Activated CD8-positive, alpha-beta T cell treated with anti-CD3 and anti-CD28 coated beads for 36 hours (primary cell): ENCODE measurements around the gene PKNOX2. TPM values are rescaled to one million over a fixed set of nuclear protein-coding genes. Genes with fewer than 3 reads are reported as not detected.

Experiments
- ATAC-seq: fragments of 200-7000 bp; cut with Tn5 transposase; one replicate; pipeline ENCODE4 v1.10.0; 2021; ENCODE audit warnings: mild to moderate bottlenecking, moderate library complexity
- CTCF ChIA-PET: fragments of 350-600 bp; sonication (Branson Sonifier 250); formaldehyde crosslinking; loops from one replicate; lab custom pipeline; 2021; ENCODE audit warnings: antibody characterized with exemption; lab: Charles Lee
- POLR2A ChIA-PET: fragments of 350-600 bp; sonication (Branson Sonifier 250); formaldehyde crosslinking; loops from one replicate; lab custom pipeline; 2021; ENCODE audit warnings: antibody characterized with exemption; lab: Charles Lee
- DNase-seq: peaks from one replicate; pipeline ENCODE4 v3.0.0-alpha.2; 2020
- H3K27ac Mint-ChIP-seq: one replicate; pipeline ENCODE4 v1.8.0; 2021; ENCODE audit warnings: mild to moderate bottlenecking, mixed read lengths
- H3K27me3 Mint-ChIP-seq: one replicate; pipeline ENCODE4 v1.8.0; 2021; ENCODE audit warnings: mixed read lengths
- H3K36me3 Mint-ChIP-seq: one replicate; pipeline ENCODE4 v1.8.0; 2021; ENCODE audit warnings: low read depth, mixed read lengths
- H3K4me1 Mint-ChIP-seq: one replicate; pipeline ENCODE4 v1.8.0; 2021; ENCODE audit warnings: low read depth, mixed read lengths
- H3K4me3 Mint-ChIP-seq: one replicate; pipeline ENCODE4 v1.8.0; 2021; ENCODE audit warnings: mild to moderate bottlenecking, moderate library complexity, mixed read lengths
- H3K9me3 Mint-ChIP-seq: one replicate; pipeline ENCODE4 v1.8.0; 2021; ENCODE audit warnings: mixed read lengths
- intact Hi-C: fragments of 100-400 bp; cut with micrococcal nuclease; formaldehyde crosslinking; loops from one replicate; pipeline ENCODE4 v1.10.0; 2022
- total RNA-seq, 2 experiments: library from RNA; stranded (reverse); gene quantifications; one replicate each; pipeline ENCODE4 v1.2.3, GENCODE V29; 2021
- TF ChIP-seq, protein P1 (sequence below): fragments of 200-600 bp; IDR thresholded peaks from one replicate; pipeline ENCODE4 v1.8.0; 2022; ENCODE audit warnings: antibody characterized with exemption, mild to moderate bottlenecking

PKNOX2 gene
- total RNA-seq, 2 experiments from 2014 or later, result not detected

DNA sequence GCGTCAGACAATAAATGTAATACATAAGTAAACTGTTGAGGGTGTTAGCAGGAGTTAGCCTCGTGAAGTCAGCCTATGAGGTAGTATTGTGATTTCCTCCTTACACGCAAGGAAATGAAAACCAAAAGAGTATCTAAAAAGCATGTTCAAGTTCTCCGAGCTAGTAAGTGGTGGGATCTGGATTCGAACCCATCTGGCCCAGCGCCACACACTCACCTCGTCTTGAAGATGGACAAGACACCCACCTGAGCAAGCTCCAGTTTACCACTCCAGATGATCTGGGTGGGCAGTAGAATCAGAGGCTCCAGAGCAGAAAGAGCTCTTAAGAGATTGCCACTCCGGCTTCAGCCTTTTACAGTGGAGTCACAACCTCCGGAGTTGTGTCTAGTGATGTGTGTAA, 140.3 kb downstream of the PKNOX2 start:
- no peaks in the 10 kb centered on the region for H3K9me3 Mint-ChIP-seq
- peaks cover 4% of the 10 kb centered on the region for H3K27me3 Mint-ChIP-seq
- ATAC-seq, result no peak
- H3K4me1 Mint-ChIP-seq, result no peaks in the 10 kb centered on the region
- no peaks in the 10 kb centered on the region for H3K36me3 Mint-ChIP-seq
- intact Hi-C loops, result no loop called here
- ChIA-PET POLR2A (no interaction called here), CTCF (no interaction called here)
- H3K4me3 Mint-ChIP-seq, result no peak overlapping the region
- TF ChIP-seq, protein P1, sequence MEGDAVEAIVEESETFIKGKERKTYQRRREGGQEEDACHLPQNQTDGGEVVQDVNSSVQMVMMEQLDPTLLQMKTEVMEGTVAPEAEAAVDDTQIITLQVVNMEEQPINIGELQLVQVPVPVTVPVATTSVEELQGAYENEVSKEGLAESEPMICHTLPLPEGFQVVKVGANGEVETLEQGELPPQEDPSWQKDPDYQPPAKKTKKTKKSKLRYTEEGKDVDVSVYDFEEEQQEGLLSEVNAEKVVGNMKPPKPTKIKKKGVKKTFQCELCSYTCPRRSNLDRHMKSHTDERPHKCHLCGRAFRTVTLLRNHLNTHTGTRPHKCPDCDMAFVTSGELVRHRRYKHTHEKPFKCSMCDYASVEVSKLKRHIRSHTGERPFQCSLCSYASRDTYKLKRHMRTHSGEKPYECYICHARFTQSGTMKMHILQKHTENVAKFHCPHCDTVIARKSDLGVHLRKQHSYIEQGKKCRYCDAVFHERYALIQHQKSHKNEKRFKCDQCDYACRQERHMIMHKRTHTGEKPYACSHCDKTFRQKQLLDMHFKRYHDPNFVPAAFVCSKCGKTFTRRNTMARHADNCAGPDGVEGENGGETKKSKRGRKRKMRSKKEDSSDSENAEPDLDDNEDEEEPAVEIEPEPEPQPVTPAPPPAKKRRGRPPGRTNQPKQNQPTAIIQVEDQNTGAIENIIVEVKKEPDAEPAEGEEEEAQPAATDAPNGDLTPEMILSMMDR, result no peak
- DNase-seq, result no peak
- H3K27ac Mint-ChIP-seq, result no peak overlapping the region

DNA sequence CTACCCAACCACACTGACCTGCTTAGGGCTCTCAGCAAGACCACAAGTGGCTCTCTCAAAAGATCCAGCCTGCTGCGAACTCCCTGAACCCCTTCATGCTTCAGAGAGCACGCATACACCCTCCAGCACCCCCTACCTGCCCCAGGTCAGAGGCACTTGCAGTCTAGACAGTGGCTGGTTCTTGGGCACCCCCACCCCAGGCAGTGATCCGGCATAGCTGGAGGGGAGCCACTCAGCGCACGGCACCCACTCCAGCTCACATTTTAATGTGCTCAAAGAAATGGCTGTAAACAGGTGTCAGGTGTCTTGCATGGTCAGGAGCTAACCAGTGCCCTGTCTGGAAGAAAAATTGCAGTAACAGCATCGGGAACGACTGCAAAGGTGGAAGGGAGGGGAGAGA, 140.8 kb downstream of the PKNOX2 start:
- Mint-ChIP-seq H3K4me1 (no peaks in the 10 kb centered on the region), H3K9me3 (no peaks in the 10 kb centered on the region), H3K36me3 (no peaks in the 10 kb centered on the region), H3K27me3 (peaks cover 4% of the 10 kb centered on the region), H3K4me3 (no peak overlapping the region), H3K27ac (no peak overlapping the region)
- ChIA-PET POLR2A (no interaction called here), CTCF (no interaction called here)
- TF ChIP-seq, protein P1, result no peak
- DNase-seq (no peak), ATAC-seq (no peak)
- intact Hi-C loops, result no loop called here

DNA sequence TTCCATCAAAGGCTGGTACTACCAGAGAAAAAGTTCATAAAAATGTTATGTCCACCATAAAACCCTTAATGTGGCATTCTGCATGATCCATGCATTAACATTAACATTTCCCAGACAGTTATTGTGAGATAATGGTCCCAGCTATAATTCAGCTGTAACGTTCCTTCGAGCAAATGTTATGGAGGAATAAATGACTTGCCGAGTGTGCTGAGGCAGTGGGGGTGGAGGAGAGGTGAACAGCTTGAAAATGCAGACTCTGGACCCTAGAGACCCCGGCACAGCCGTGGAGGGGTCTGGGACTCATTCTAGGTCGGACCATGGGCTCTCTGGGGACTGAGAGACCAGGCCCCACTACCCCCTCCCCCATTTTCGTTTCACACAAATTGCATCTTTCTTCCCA, 141.9 kb downstream of the PKNOX2 start:
- POLR2A ChIA-PET, result no interaction called here
- H3K36me3 Mint-ChIP-seq, result no peaks in the 10 kb centered on the region
- CTCF ChIA-PET, result no interaction called here
- no peak for ATAC-seq
- H3K4me3 Mint-ChIP-seq, result no peak overlapping the region
- TF ChIP-seq, protein P1, result no peak
- no peaks in the 10 kb centered on the region for H3K9me3 Mint-ChIP-seq
- intact Hi-C loops, result no loop called here
- no peaks in the 10 kb centered on the region for H3K4me1 Mint-ChIP-seq
- peaks cover 8% of the 10 kb centered on the region for H3K27me3 Mint-ChIP-seq
- no peak overlapping the region for H3K27ac Mint-ChIP-seq
- no peak for DNase-seq

DNA sequence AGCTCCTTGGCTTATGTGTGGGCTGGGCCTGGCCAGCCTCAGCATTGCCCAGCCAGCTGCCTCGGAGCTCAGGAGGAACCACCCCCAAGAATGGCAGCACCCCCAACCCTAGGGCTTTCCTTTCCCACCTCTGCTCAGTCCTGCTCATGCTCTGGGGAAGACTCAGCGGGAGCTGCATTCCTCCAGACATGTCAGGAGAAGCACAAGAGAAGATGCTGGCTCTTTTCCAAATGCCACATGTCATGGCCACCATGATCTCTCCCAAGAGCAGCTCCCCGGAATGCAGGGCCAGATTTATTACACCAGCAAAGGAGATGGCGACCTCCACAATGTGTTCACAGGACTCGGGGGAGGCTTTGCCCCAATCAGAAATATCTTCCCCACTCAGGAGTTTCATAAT, 143.7 kb downstream of the PKNOX2 start:
- ChIA-PET CTCF (no interaction called here), POLR2A (no interaction called here)
- H3K27ac Mint-ChIP-seq, result no peak overlapping the region
- ATAC-seq (no peak), DNase-seq (no peak)
- TF ChIP-seq, protein P1, result no peak
- no peaks in the 10 kb centered on the region for H3K4me1 Mint-ChIP-seq
- H3K4me3 Mint-ChIP-seq, result no peak overlapping the region
- intact Hi-C loops, result no loop called here
- H3K36me3 Mint-ChIP-seq, result no peaks in the 10 kb centered on the region
- H3K27me3 Mint-ChIP-seq, result peaks cover 14% of the 10 kb centered on the region
- H3K9me3 Mint-ChIP-seq, result no peaks in the 10 kb centered on the region

DNA sequence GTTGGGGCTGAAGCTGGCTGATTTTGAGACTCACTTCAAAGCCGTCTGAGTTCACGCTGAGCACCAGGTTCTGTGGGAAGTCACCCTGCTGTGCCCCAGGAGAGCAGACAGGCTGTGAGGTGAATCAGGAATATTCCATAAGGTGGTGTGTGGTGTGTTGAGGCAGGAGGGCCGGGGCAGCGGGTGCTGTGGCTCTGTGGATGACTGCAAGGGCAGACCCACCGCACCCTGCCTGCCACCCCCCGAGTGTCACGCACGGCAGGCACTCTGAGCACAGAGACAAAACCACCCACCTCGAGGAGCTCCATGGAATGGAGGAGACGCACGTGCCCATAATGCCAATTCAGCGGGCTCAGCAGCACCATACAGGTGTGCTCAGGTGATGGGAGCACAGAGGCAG, 147.8 kb downstream of the PKNOX2 start:
- ChIA-PET POLR2A (no interaction called here), CTCF (no interaction called here)
- Mint-ChIP-seq H3K4me1 (no peaks in the 10 kb centered on the region), H3K27me3 (peaks cover 14% of the 10 kb centered on the region), H3K4me3 (no peak overlapping the region), H3K27ac (no peak overlapping the region), H3K36me3 (no peaks in the 10 kb centered on the region), H3K9me3 (no peaks in the 10 kb centered on the region)
- intact Hi-C loops, result no loop called here
- DNase-seq (no peak), ATAC-seq (no peak)
- TF ChIP-seq, protein P1, result no peak
